Measurements from ENCODE around the gene SPTBN1. TPM values are rescaled to one million over a fixed set of nuclear protein-coding genes. Genes with fewer than 3 reads are reported as not detected.
A peak's percentile ranks its signal among the peaks of the same experiment; 100 is the strongest.

SPTBN1 gene
- total and polyA plus RNA-seq, 9 of the 15 experiments (the other 6 are each of a cell fraction or from before 2014, with no cell fraction given): 8.9 to 66.8 (median 31.4) TPM

DNA sequence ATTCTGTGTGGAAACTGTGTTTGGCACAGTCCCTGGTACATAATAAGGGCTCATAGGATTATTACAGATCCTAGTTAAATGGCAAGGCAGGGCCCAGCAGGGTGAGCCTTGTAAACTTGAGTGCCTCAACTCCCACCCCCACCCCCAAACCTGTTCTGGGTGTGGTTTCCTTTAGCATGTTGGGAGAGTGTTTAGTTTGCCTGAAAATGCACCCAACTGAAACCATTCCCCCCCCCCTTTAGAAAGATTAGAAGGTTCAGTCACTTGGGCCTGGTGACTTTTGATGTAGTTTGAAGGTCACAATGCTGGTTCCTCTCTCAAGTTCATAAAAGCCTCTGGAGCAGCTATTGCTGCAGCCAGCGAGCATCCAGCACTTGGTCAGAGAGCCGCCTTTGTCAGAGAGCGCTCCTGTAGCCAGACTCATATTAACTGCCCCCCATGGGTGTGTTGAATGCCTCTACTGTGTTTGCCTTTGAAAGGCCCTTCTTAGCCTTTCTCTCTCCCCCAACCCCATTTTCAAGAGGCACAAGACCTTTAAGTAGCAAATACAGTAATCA is 113.7 kb downstream of the SPTBN1 start (continued):
- TF ChIP-seq, protein P1, sequence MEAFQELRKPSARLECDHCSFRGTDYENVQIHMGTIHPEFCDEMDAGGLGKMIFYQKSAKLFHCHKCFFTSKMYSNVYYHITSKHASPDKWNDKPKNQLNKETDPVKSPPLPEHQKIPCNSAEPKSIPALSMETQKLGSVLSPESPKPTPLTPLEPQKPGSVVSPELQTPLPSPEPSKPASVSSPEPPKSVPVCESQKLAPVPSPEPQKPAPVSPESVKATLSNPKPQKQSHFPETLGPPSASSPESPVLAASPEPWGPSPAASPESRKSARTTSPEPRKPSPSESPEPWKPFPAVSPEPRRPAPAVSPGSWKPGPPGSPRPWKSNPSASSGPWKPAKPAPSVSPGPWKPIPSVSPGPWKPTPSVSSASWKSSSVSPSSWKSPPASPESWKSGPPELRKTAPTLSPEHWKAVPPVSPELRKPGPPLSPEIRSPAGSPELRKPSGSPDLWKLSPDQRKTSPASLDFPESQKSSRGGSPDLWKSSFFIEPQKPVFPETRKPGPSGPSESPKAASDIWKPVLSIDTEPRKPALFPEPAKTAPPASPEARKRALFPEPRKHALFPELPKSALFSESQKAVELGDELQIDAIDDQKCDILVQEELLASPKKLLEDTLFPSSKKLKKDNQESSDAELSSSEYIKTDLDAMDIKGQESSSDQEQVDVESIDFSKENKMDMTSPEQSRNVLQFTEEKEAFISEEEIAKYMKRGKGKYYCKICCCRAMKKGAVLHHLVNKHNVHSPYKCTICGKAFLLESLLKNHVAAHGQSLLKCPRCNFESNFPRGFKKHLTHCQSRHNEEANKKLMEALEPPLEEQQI (IDR thresholded peaks at IDR 0.05): no peak
- TF ChIP-seq ZNF212 (CRISPR knock-in tag; IDR thresholded peaks at IDR 0.05) (no peak), TOE1 (IDR thresholded peaks at IDR 0.05; ENCODE audit: borderline replicate concordance) (no peak), TOE1 (CRISPR knock-in tag; IDR thresholded peaks at IDR 0.05; ENCODE audit: borderline replicate concordance, low read depth) (no peak), LEF1 (IDR thresholded peaks at IDR 0.05) (no peak), PTTG1 (tag; IDR thresholded peaks at IDR 0.05; ENCODE audit: low read depth) (no peak), HIVEP1 (CRISPR knock-in tag; IDR thresholded peaks at IDR 0.05) (no peak), CREBBP (IDR thresholded peaks at IDR 0.05; ENCODE audit: low read depth, low read length) (no peak), YBX1 (IDR thresholded peaks at IDR 0.05) (no peak), ETV1 (tag; conservative IDR thresholded peaks at IDR 0.05; ENCODE audit: low read depth) (no peak), PHB2 (IDR thresholded peaks at IDR 0.05; ENCODE audit: low read depth) (no peak), ZNF121 (CRISPR knock-in tag; conservative IDR thresholded peaks at IDR 0.05) (no peak), POLR3A (IDR thresholded peaks at IDR 0.05; ENCODE audit: borderline replicate concordance, extremely low read depth, insufficient read depth, insufficient read length) (no peak), ZFP1 (CRISPR knock-in tag; IDR thresholded peaks at IDR 0.05) (no peak), HMG20A (CRISPR knock-in tag; conservative IDR thresholded peaks at IDR 0.05) (no peak), ZNF57 (CRISPR knock-in tag; IDR thresholded peaks at IDR 0.05) (no peak), GATAD2A (IDR thresholded peaks at IDR 0.05) (no peak), MCM7 (IDR thresholded peaks at IDR 0.05) (no peak), CBX8 (IDR thresholded peaks at IDR 0.05; ENCODE audit: borderline replicate concordance, extremely low read depth, low read depth, low read length, poor library complexity, severe bottlenecking) (no peak)
- TF ChIP-seq, protein P2, sequence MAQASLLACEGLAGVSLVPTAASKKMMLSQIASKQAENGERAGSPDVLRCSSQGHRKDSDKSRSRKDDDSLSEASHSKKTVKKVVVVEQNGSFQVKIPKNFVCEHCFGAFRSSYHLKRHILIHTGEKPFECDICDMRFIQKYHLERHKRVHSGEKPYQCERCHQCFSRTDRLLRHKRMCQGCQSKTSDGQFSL (CRISPR knock-in tag; IDR thresholded peaks at IDR 0.05): no peak
- TF ChIP-seq, protein P2 (tag; IDR thresholded peaks at IDR 0.05): peak in 1 of 2 experiments; percentile 44; a peak in 1 of 4 replicates
- TF ChIP-seq, protein P3, sequence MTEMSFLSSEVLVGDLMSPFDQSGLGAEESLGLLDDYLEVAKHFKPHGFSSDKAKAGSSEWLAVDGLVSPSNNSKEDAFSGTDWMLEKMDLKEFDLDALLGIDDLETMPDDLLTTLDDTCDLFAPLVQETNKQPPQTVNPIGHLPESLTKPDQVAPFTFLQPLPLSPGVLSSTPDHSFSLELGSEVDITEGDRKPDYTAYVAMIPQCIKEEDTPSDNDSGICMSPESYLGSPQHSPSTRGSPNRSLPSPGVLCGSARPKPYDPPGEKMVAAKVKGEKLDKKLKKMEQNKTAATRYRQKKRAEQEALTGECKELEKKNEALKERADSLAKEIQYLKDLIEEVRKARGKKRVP (CRISPR knock-in tag; IDR thresholded peaks at IDR 0.05): no peak
- TF ChIP-seq, protein P4, sequence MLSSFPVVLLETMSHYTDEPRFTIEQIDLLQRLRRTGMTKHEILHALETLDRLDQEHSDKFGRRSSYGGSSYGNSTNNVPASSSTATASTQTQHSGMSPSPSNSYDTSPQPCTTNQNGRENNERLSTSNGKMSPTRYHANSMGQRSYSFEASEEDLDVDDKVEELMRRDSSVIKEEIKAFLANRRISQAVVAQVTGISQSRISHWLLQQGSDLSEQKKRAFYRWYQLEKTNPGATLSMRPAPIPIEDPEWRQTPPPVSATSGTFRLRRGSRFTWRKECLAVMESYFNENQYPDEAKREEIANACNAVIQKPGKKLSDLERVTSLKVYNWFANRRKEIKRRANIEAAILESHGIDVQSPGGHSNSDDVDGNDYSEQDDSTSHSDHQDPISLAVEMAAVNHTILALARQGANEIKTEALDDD (IDR thresholded peaks at IDR 0.05): peak; percentile 28; the same call in 1 of the 2 replicates
- TF ChIP-seq, protein P5, sequence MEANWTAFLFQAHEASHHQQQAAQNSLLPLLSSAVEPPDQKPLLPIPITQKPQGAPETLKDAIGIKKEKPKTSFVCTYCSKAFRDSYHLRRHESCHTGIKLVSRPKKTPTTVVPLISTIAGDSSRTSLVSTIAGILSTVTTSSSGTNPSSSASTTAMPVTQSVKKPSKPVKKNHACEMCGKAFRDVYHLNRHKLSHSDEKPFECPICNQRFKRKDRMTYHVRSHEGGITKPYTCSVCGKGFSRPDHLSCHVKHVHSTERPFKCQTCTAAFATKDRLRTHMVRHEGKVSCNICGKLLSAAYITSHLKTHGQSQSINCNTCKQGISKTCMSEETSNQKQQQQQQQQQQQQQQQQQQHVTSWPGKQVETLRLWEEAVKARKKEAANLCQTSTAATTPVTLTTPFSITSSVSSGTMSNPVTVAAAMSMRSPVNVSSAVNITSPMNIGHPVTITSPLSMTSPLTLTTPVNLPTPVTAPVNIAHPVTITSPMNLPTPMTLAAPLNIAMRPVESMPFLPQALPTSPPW (CRISPR knock-in tag; IDR thresholded peaks at IDR 0.05): peak; percentile 18; the same call in 1 of the 2 replicates

Data from K562 (cell line).